T1000 (cell line): Measurements from ENCODE around the gene BMPER.

Experiments
- DNase-seq: peaks from one replicate; lab custom pipeline; 2025; ENCODE audit warnings: mixed read lengths; lab: John Stamatoyannopoulos, UW

BMPER gene

DNA sequence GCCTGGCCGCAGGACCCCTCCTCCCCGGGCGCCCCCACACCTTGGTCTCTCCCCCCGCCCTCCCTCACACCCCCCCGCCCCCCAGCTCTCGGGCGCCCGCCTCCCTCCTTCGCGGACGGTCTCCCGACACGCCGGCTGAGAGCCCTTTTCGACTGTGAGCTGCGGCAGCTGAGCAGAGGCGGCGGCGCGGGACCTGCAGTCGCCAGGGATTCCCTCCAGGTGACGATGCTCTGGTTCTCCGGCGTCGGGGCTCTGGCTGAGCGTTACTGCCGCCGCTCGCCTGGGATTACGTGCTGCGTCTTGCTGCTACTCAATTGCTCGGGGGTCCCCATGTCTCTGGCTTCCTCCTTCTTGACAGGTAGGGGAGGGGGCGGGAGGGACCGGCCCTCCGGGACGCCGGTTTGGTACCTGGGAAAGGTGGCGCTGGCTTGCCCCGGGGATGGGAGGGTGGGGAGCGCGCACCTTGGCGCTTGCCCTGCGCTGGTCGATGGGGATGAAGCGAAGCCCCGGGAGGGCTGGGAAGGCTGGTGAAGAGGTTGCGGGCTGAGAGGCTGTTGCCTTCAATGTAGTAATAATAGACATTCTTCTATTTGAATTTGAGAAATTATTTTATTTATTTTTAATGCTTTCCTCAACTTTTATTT, at the start of gene BMPER:
Gene BMPER (plus strand): TSS at position 151 of the 644 bp plus-strand sequence. CDS start 75 bp downstream, at position 226.
- no peak for DNase-seq

DNA sequence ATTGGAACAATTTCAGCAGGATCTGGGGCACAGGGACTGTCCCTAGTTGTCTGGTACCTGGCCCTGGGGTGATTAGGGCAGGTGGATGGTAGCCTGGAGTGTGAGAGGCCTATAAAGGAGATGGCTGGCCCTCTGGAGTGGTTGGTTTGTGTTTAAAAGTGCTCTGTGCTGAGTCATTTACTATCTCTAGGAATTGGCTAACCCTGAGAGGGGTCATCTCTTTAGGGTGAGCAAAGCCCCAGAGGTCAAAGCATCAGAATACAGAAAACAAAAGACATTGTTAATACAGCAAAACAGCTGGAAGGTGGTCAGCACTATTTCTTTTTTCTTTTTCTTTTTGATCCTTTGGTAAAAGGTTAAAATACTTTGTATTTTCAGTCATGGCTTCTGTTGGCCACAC, 43.4 kb upstream of the BMPER start:
- no peak for DNase-seq

DNA sequence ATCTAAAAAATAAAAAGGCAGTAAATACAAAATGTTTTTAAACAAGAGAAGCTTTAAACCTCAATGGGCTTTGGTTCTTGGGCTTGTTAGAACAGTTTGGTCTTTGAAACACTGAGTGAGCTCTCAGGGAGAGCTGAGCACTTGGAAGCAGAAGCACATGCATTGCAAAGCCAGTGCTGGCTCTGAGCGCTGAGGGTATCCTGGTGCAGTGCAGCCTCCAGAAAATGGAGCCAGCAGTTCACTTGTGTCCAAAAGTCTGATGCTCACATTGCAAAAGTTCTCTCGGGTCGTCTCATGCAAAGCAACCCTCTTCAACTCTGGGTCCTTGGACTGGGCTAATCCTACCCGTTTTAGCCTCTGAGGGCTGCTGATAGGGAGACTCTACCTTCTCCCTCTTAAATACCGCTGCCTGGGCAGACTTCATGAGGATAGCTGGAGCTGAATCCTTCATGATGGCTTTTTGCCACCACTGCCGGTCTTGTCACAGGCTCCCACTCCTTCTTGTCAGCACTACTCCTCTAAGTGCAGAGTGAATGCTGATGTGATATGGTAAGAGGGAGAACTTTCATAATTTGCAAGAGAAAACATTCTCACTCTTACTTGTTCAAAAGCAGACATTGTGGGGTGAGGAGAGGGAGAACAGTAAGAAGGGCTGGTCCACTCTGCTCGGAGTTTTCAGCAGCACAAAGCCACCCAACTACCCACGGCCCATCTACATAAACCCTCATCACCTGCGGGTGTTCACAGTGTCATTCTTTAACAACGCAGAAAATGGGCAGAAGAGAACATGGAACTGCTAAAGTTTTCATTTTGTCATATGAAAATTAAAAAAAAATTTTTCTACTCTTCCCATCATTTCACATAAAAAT, 42.2 kb upstream of the BMPER start:
- no peak for DNase-seq

DNA sequence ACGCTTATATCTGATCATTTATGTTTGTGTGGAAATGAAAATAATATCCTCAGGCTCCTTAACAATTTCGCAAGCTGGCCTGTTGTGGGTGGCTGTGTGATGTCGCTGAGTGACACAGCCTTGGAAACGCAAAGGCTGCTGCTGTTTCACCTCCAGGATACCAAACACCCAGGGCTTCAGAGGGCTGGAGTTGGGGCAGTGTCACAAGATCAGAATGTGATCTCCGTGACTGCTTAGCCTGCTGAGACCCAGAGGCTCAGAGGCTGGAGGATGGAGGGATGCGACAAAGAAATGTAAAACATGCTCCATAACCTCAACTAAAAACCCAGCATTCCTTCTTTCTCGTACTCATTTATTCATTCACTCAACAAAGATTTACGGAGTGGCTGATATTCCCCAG, 37.2 kb upstream of the BMPER start:
- DNase-seq, result peak; percentile 16

DNA sequence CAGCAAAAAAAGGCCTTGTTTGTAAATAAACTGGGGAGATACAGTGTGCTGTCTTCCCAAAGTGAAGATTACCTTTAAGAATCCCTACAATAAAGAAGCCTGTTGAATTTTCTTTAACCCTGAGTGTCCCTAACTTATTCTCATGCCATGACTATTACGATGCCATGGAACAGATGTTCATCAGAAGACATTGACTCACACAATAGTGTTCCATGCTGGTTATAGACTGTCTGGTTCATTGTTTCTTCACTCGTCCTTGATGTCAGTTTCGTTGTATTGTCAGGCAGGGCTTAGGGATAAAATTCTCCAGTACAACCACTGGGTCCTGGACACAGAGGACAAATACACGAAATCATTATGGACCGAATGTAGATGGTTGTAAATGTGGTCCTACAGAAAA, 36.2 kb upstream of the BMPER start:
- no peak for DNase-seq

DNA sequence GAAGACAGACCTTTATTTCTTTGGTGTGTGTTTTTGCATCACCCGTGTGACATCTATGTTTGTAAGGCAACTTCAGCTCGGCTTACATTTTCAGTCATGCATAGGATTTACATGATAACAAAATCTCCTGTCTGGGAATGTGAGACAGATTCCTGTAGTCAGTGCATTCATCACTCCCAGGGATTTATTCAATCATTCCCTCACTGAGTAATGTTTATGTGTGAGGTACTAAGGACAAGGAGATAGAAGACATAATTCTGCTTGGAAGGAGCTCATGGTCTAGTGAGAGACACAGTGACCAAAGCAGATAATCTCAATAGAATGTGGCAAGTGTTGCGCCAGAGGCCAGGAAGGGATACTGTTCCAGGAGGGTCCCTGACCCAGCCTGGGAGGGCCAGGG, 35.2 kb upstream of the BMPER start:
- no peak for DNase-seq

DNA sequence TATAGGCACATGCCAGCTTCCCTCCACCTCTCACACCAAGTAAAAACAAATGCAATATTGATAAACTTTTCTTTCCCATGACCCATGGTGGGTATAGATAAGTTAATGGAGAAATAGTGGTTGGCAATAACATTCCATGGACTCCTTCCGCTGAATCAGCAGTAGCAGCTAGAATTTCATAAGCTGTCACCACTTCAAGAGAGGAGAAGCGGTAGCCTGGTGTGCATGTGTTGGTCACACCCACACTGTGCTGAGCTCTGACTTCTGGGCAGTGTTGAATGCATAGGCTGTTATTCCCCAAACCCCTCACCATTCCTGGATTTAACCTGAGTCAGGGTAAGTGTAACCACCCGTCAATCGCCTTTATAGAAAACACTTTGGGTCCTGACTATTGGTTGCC, 32.5 kb upstream of the BMPER start:
- DNase-seq, result no peak

DNA sequence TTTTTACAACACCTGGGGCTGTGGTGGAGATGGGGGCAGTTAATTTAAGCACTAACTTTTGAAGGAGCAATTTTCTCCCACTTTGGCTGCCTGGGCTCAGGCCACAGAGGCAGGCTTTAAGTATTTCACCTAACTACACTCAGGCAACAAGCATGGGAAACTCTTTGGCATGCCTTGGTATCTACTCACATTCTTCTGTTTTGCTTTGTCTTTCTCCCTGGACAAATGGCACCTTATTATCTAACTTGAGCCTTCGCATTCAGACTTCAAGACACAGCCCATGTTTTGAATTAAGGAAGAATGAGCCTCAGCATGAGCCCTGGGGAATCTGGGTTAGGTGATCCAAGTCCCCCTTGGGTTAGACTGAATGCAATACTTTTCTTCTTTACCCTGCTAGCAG, 31.8 kb upstream of the BMPER start:
- DNase-seq, result no peak

DNA sequence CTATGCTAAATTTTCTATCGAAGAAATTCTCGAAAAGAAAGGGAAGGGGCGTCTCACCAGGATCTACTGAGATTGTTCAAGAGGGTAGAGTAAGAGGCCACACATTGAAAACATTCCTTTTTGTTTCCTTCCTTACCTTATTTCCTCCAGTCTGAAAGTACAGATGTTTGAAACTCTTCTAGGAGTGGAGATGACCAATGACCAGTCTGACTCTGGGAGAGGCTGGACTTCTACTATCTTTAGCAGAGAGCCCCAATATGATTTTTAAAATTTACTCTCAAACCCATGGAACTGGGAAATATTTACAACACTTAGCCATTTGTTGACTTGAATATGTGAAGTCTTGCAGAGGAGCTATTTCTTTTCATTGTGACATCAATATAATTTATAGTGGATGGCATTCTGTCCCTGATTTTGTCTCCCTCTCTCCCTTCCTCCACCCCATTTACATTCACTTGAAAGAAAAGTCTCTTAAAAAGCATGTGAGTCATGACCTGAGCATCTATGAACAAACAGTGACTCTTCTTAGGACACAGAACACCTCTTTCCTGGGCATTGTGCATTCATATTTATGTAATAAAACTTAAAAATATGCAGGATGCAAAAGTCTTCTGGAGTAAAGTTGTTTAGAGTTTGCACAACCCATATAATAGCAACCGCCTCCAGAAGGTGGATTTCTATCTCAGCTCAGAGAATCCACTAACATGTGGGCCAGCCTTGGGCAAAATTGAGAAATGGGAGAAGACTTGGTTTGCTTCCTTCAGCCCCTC, 31.2 kb upstream of the BMPER start:
- peak; percentile 14 for DNase-seq

DNA sequence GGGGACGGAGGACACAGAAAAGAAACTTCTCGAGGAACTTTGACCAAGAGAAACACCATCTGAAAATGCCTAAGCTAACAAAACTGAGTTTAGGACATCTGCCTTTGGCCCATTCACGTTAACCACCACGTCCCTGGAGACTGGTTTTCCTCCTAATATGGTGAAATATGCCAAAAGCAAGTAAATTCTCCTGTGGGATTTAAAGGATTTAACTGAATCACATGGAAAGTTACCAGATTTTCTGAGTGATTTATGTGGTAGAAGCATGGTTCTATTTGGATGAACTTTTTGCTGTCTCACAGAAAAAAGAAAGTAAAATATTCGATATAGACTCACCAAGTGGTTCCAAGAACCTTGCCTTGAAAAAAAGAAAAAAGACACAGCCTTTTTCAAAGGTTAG, 30.4 kb upstream of the BMPER start:
- DNase-seq, result peak; percentile 23

DNA sequence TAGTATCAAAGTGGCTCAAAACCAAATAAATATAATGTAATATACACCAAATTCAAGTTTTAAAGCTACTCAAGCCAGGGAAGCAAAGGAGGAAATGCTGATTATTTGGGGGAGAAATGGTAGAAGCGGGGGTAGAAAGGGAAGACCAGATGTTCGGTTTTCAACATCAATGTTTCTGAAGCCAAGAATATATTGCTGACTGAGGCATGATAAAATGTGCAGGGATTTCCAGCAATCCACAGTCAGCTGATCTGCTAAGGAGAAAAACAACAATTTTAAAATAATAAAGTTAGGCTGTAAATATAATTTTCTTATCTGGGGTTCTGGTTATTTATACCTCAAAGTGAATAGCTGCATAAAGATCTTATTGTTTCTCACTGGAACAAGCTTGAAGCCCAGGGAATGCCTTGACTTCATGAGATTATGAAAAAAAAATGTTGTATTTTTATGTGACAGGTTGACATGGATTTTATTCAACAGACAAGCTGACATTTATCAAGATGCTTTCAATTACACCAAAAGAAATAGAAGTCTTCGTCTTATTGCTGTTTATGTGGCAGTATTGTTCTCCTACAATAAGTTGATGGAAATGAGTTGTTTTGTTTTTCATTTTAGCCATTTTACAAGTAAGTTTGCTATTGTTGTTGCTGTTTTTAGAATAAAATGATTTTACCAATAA, 28.6 kb upstream of the BMPER start:
- DNase-seq, result no peak

DNA sequence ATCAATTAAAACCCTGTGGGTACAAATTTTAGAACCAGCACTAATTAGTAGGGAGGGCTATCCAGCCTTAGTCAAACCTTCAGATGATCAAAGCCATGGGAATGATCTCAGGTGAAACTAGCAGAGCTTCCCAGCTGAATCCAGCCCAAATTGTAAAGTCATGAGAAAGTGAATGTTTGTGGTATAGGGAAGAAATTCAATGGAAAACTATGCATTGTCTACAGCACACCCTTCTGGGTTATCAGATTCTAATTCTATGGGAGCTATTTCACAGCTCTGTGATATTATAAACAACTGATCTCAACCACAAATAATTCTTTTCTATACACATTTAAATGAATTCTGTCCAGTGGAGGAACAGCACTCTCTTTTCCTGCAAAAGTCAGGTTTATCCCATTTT, 24.6 kb upstream of the BMPER start:
- no peak for DNase-seq

DNA sequence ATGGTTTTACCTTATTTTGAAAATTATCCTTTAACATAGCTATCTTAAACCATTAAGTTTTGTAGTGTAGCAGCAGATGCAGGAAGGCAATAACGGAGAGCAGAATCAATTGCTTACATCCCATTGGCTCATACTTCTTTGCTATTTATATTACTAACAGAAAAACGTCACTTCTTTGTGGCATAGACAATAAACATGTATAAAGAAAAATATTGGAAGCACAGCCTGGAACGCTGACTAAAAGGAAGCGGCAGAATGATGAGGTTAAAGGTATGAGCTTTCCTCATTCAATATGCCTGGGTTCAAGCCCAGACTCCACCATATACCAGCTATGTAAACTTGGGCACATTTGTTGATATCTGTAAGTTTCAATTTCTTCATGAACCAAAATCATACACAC, 24.0 kb upstream of the BMPER start:
- DNase-seq, result no peak

DNA sequence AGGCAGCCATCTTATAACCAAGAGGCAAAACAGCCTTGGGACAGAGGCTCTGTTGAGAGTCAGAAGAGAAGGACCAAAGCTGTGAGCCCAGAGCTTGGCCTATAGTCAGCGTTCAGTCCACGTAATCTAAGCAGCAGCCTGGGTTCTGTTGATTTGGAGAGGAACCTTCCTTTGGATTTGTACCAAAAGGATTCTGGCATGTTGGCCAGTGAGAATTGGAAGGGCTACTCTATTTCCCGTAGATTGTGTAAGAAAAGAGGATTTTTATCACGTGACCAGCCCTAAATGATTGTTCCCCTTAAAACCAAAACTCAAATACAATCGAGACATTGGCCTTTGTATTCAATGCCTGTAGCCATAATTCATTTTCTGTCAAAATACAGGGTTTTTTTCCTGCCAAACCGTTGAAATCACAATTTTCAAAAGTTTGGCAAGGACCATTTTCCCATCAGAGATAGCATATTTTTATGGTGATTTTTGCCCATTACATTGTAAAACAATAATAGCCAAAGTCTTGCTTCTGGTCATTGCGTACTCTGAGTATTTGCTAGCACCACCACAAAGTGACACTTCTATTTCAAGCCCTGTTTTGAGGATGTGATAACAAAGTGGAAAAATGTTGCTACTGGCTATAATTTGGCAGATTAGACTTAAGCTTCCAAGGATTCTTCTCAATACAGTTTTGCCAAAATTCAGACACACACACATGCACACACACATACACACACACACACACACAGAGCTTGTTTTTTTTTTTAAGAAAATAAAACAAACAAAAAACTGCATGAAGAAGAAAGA, 23.1 kb upstream of the BMPER start:
- no peak for DNase-seq

DNA sequence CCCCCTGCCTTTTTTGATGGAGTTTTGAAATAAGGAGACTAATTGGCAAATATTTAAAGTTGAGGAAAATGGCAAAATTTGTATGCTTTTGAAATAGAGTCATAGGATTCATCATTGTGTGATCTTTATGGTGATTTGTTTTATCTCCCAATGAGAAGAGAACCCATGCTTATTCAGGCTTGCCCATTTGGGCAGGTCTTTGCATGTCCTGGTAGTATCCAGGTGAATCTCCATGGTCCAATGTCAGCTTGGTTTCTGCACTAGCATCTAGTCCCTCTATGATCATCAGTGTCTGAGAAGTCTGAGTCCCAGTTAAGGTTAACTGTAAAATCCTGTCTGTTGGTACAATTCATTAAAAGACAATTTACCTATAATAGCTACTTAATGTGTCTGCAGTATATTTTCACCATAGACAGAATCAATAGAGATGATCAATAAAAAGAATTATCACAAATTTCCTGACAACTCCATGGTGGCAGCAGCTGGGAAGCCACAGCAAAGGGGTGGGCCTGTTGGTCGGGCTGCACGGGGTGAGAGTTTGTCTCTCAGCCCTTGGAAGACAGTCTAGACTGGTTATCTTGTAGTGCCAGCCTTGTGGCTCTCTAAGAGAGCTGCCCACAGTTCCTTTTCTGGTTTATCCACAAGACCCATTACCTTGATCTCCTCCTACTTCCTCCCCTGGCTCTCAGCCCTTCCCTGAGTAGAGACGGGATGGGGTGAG, 22.2 kb upstream of the BMPER start:
- no peak for DNase-seq

DNA sequence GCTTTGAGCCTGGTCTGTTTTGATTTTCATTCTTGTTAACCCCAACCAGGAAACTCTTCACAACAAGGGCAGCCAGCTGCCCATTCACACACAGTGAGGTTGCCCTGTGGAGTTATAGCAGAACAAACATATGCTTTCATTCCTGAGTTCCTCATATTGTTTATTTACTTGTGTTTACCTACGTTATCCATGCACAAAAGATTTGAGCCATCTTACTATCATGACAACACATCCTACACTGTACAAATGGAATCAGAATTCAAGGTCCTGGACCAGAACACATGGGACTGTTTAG, 21.7 kb upstream of the BMPER start:
- no peak for DNase-seq

DNA sequence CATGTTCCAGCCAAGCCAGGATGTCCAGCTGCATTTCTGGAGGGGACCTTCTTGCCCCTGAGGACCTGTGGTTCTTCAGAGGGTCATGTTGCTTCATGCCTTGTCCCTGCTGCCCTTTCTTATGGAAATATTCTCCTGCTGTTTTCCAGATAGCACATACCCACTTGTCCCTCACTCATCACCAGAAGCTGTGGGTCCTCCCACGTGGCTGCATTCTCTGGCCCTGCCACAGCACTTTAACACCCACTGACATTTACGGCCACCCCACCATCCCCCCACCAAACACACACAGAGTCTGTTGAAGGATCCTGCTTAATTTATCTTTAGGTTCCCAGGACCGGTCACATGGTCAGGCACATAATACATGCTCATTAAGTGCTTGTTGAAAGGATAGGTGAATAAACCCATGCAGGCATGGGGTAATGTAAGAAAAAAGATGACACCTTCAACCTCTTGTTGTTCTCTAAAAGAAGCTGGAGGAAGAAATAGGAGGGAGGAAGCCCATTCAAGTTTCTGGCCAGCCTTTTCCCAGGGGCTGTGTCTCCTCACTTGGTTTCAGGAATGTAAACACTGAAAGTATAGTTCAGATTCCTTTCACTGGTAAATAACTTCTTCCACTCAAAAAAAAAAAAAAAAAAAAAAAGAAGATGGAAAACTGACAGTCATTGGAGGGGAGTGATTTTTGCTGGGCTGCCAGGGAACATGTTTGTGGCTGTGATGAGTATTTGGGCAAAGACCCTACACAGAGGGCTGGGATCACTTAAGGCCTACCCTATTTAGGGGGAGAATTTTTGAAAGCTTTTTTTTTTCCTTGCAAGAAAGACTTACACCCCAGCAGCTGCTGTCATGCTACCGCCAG, 19.8 kb upstream of the BMPER start:
- DNase-seq, result no peak

DNA sequence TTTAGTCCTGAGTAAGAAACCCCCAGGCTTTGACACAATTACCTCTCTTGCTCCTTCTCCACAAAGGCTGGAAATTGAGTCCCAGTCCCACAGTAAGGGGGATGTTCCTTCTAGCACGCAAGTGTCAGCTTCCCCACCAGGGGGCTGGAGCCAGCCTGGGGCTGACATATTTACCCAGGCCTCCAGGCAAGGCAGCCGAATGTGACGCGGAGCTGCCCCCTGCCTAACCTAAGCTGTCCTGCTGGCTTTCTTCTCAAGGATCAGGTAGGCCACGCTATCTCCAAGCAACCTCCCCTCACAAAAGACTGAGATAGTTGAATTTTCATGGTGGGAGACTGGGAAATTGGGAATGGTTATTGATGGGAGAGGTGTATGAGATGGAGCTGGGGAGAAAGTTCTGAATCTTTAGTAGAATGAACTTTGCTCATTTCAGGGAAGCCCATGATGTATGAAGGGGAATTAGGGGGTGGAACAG, 19.2 kb upstream of the BMPER start:
- no peak for DNase-seq

DNA sequence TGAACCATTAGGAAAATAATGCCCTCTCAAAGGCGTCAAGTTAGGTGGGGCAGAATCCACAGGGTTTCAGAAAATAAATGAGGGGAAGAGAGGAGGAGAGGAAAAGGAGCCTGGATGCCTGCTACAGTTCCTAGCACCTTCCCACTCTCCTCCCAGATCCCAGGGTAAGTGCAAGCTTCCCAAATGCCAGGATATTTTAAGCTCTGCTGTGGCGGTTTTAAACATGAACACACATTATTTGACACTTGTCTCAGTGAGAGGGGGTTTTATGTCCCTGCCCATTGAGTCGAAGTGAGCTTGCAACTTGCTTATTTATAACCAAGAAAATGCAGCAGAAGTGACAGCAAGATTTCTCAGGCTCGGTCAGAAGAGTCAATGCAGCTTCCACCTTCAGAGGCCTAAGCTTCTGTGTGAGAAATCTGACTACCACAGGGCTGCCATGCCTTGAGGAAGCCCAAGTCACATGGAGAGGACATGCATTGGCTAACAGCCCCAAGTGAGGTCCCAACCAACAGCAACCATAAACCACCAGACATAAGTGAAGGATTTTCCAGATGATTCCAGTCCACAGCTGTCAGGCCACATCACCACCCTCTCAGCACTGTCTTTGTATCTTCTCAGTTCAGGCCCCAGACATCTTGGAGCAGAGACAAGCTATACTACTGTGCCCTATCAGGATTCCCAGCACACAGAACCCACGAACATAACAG, 17.9 kb upstream of the BMPER start:
- no peak for DNase-seq
